Right atrium auricular region (tissue), 2 donors: ENCODE data around the gene NUP107. TPM values are rescaled to one million over a fixed set of nuclear protein-coding genes. Genes with fewer than 3 reads are reported as not detected.

Source experiments
- DNase-seq: peaks from one replicate; pipeline ENCODE4 v3.0.0-alpha.2; 2019; ENCODE audit warnings: low spot score
- H3K27ac ChIP-seq, 2 donors: fragments of 200-600 bp; sonication (generic); 1 replicate in 1 of 2; 2 replicates in 1 of 2; pipeline ENCODE4 v1.5.1; 2016 to 2019
- H3K27me3 ChIP-seq, 2 donors: fragments of 200-600 bp; sonication (generic); one replicate each; pipeline versions ENCODE4 v1.5.1 to v1.6.0; 2017 to 2019
- H3K36me3 ChIP-seq: fragments of 200-600 bp; sonication (generic); one replicate; pipeline ENCODE4 v1.5.1; 2016
- H3K4me1 ChIP-seq, 2 donors: fragments of 200-600 bp; sonication (generic); one replicate each; pipeline versions ENCODE4 v1.5.1 to v1.6.0; 2017 to 2019
- H3K4me3 ChIP-seq, 2 donors: fragments of 200-600 bp; sonication (generic); 1 replicate in 1 of 2; 2 replicates in 1 of 2; pipeline ENCODE4 v1.5.1; 2017 to 2019; ENCODE audit warnings: mild to moderate bottlenecking in 1 of 2, moderate library complexity in 1 of 2
- H3K9me3 ChIP-seq, 2 donors: fragments of 200-600 bp; sonication (generic); one replicate each; pipeline ENCODE4 v1.5.1; 2019
- total RNA-seq, 2 donors: library from RNA; depleted of rRNA; stranded (reverse); fragments of >200 nt; gene quantifications; one replicate each; pipeline ENCODE4 v1.1.0, GENCODE V29; 2016
- TF ChIP-seq, protein P1 (sequence below), 2 donors: fragments of 200-600 bp; sonication (generic); IDR thresholded peaks; one replicate each; pipeline ENCODE4 v1.5.1; 2019; ENCODE audit warnings: antibody characterized with exemption in 2 of 2

NUP107 gene
- total RNA-seq, 2 donors from 2014 or later = 12.6 to 14.9 TPM

DNA sequence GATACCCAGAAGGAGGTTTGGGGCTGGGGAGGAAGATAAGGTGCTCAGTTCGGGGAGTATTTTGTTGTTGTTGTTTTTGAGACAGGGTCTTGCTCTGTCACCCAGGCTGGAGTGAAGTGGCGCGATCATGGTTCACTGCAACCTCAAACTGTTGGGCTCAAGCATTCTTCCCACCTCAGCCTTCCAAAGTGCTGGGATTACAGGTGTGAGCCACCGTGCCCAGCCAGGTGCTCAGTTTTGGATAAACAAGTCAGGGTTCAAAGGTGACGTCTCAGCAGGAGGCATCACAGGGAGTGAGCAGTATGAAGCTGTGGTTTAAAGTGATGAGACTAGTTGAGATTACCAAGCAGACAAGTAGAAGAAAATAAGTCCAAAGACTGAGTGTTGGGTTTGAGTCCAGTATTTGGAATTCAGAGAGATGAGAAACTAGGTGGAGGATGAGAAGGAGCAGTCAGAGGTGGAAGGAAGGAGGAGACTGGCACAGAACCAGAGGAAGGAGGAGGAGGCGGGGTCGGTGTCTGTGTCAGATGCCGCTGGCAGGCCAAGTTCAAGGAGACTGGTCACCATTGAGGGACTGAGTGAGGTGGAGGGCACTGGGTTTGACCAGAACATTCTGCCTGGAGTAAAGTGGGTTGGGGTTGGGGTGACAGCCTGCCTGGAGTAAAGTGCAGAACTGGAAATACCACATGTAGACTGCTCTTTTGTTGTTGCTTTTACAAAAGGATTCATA lies 75.3 kb downstream of the NUP107 start:
- Histone ChIP-seq H3K9me3 (no peaks in the 10 kb centered on the region), H3K27ac (no peak overlapping the region), H3K36me3 (peaks cover 6% of the 10 kb centered on the region), H3K4me1 (no peaks in the 10 kb centered on the region), H3K4me3 (no peak overlapping the region), H3K27me3 (no peaks in the 10 kb centered on the region)
- DNase-seq = no peak
- TF ChIP-seq, protein P1, sequence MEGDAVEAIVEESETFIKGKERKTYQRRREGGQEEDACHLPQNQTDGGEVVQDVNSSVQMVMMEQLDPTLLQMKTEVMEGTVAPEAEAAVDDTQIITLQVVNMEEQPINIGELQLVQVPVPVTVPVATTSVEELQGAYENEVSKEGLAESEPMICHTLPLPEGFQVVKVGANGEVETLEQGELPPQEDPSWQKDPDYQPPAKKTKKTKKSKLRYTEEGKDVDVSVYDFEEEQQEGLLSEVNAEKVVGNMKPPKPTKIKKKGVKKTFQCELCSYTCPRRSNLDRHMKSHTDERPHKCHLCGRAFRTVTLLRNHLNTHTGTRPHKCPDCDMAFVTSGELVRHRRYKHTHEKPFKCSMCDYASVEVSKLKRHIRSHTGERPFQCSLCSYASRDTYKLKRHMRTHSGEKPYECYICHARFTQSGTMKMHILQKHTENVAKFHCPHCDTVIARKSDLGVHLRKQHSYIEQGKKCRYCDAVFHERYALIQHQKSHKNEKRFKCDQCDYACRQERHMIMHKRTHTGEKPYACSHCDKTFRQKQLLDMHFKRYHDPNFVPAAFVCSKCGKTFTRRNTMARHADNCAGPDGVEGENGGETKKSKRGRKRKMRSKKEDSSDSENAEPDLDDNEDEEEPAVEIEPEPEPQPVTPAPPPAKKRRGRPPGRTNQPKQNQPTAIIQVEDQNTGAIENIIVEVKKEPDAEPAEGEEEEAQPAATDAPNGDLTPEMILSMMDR (IDR thresholded peaks at IDR 0.05) = no peak

DNA sequence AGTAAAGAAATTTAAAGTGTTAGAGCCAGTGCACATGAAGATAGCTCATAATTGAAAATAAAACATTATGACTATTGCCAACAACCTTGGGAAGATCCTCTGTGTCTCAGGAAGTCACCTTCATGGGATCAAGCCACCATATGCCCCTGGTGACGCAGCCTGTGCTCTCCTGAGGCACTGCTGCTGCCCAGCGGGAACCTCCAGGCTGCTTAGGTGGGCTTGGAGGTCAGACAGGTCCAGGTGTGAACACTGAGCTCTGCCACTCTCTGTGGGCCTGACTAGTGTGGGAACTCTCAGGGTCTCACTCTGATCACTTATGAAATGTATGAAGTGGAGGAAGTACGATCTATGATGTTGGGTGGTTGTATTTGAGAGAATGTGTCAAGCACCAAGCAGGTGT lies 75.9 kb downstream of the NUP107 start:
- Histone ChIP-seq H3K36me3 (peaks cover 6% of the 10 kb centered on the region), H3K4me3 (no peak overlapping the region), H3K27me3 (no peaks in the 10 kb centered on the region)

DNA sequence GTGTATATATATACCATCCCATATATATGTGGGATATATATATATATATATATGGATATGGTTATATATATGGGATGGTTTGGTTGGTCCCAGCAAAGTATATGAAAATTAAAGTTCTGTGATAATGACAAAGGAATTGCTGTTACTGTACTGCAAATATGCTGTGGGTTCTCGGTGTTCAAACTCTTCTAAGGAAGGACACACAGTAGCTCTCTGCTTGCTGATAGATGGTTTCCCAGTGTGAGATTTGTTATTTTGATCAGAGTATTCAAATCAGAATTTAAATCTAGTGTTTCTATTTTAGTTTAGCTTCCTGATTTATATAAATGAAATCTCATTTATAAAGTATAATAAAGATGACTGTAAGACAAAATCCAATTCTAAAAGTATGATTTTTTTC lies 78.9 kb downstream of the NUP107 start:
- H3K9me3 ChIP-seq = no peaks in the 10 kb centered on the region

More for the DNA sequence above, 75.9 kb downstream of the NUP107 start:
- no peak for DNase-seq
- TF ChIP-seq, protein P1 (IDR thresholded peaks at IDR 0.05) = no peak
- no peaks in the 10 kb centered on the region for H3K9me3 ChIP-seq
- H3K4me1 ChIP-seq = no peaks in the 10 kb centered on the region
- no peak overlapping the region for H3K27ac ChIP-seq

DNA sequence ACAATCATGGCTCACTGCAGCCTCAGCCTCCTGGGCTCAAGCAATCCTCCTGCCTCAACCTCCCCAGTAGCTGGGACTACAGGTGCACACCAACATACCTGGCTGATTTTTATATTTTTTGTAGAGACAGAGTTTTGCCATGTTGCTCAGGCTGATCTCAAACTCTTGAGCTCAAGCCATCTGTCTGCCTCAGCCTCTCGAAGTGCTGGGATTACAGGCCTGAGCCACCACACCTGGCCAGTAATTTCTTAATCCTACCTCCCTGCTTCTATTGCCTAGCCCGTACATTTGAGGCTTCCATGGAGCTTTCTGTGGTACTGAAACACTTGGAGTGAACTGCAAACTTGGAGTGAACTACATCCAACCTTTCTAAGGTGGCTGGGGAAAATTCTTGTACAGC lies 79.9 kb downstream of the NUP107 start:
- H3K9me3 ChIP-seq = no peaks in the 10 kb centered on the region
- H3K27me3 ChIP-seq = no peaks in the 10 kb centered on the region
- H3K27ac ChIP-seq = no peak overlapping the region
- DNase-seq = no peak
- TF ChIP-seq, protein P1 (IDR thresholded peaks at IDR 0.05) = no peak
- H3K4me3 ChIP-seq = no peak overlapping the region
- no peaks in the 10 kb centered on the region for H3K36me3 ChIP-seq
- no peaks in the 10 kb centered on the region for H3K4me1 ChIP-seq

More for the DNA sequence above, 78.9 kb downstream of the NUP107 start:
- no peaks in the 10 kb centered on the region for H3K4me1 ChIP-seq
- no peak overlapping the region for H3K4me3 ChIP-seq
- no peaks in the 10 kb centered on the region for H3K27me3 ChIP-seq
- no peak for DNase-seq
- no peak overlapping the region for H3K27ac ChIP-seq
- H3K36me3 ChIP-seq = no peaks in the 10 kb centered on the region
- TF ChIP-seq, protein P1 (IDR thresholded peaks at IDR 0.05) = no peak

DNA sequence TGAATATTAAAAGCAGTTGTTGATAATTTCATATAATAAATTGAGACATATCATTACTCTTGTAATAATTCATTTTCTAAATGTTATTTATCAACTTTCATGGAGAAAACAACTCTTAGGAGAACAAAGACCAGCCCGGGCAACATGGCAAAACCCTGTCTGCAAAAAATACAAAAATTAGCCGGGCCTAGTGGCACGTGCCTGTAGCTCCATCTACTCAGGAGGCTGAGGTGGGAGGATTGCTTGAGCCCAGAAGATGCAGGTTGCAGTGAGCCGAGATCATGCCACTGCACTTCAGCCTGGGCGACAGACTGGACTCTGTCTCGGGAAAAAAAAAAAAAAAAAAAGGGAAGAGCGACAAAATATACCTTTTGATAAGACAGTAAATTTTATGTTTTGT lies 80.4 kb downstream of the NUP107 start:
- Histone ChIP-seq H3K4me1 (no peaks in the 10 kb centered on the region), H3K36me3 (no peaks in the 10 kb centered on the region), H3K27me3 (no peaks in the 10 kb centered on the region), H3K9me3 (no peaks in the 10 kb centered on the region), H3K27ac (no peak overlapping the region), H3K4me3 (no peak overlapping the region)
- TF ChIP-seq, protein P1 (IDR thresholded peaks at IDR 0.05) = no peak
- no peak for DNase-seq
